ENCODE measurements around the gene AXIN1.
"Not testable (repeated sequence)": the region's sequence is repeated elsewhere in the genome, so short reads cannot be mapped to it uniquely, and the experiment has no call there.

Gene AXIN1

DNA sequence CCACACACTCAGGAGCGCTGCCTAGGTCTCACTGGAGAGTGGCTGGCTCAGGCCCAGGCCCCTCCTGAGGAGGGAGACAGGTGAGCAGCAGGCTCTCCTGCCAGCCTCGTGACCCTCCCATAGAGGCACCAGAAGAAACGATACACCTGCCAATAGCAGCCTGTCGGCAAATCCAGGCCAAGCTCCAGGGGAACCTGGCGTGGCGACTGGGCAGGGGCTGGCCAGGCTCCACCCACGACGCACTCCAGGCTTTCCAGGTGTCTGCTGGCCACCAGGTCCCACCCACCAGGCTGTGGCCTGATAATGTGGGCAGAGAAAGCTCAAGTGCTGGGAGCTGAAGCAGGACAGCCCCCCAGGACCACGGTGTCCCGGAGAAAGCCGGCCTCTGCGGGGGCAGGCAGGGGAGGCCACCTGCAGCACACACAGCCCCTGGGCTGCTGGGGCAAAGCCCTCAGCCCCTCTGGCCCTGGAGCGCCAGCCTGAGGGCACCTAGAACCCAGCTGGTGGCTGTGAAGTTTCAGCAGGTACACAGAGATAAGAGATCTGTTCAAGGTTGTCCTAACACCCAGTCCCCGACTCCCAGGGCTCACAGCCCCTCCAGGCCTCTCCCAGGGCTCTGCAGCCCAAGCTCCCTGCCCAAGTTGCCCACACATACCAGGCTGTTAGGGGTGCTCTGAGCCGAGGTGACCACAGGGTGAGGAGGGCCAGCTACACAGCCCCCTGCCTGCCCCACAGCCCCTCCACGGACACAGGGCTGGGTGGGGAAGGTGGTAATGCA, 26.8 kb upstream of the AXIN1 start:
- peaks cover 29% of the 10 kb centered on the region for H3K4me1 ChIP-seq (ENCODE audit: control insufficient read depth, insufficient read depth, low read length)
- no peaks in the 10 kb centered on the region for H3K9me3 ChIP-seq (ENCODE audit: control insufficient read depth, low read length)
- peaks cover 10% of the 10 kb centered on the region for H3K36me3 ChIP-seq (ENCODE audit: control insufficient read depth, insufficient read depth, low read length)
- H3K27me3 ChIP-seq (ENCODE audit: control insufficient read depth, insufficient read depth, low read length) = no peaks in the 10 kb centered on the region
- peak overlapping the region; percentile 57 for H3K9ac ChIP-seq (ENCODE audit: low read length)
- no peak overlapping the region for H3K4me3 ChIP-seq (ENCODE audit: low read length)

DNA sequence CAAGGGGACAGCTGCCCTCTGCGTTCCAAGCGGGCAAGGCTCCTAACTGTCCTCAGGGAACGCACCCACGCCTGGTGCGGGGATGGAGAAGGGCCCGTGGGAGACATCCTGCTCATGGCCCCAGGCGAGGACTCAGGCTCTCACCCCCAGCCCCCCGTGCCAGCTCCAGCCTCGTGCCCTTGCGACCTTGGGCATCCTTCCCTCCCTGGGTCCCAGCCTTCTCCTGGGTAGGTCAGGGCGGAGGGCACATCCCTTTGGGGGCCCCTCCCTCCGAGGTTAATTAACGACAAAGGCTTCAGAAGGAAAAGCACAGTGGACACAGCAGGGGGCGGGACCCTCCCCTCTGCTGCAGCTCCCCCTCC, 26.3 kb upstream of the AXIN1 start:
- H3K9me3 ChIP-seq (ENCODE audit: control insufficient read depth, low read length) = no peaks in the 10 kb centered on the region
- peaks cover 10% of the 10 kb centered on the region for H3K36me3 ChIP-seq (ENCODE audit: control insufficient read depth, insufficient read depth, low read length)
- no peak overlapping the region for H3K4me3 ChIP-seq (ENCODE audit: low read length)
- H3K9ac ChIP-seq (ENCODE audit: low read length) = no peak overlapping the region
- peaks cover 29% of the 10 kb centered on the region for H3K4me1 ChIP-seq (ENCODE audit: control insufficient read depth, insufficient read depth, low read length)
- no peaks in the 10 kb centered on the region for H3K27me3 ChIP-seq (ENCODE audit: control insufficient read depth, insufficient read depth, low read length)

DNA sequence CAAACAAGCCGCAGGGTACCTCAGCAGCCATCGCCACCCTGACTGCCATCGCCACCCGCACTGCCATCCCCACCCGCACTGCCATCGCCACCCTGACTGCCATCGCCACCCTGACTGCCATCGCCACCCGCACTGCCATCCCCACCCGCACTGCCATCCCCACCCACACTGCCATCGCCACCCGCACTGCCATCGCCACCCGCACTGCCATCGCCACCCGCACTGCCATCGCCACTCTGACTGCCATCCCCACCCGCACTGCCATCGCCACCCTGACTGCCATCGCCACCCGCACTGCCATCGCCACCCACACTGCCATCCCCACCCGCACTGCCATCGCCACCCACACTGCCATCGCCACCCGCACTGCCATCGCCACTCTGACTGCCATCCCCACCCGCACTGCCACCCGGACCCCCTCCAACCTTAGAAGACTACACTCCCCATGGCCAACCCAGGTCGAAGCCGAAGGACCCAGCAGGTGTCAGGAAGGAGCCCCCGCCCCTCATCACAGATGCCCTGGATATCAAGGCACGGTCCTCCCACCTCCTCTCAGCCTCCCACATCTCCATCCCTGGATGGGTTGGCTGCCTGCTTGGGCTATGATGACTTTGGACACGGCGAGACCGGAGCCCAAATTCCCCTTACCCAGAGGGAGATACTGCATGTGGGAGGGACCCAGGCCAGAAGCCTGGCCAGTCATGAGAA, 25.7 kb upstream of the AXIN1 start:
- peaks cover 10% of the 10 kb centered on the region for H3K36me3 ChIP-seq (ENCODE audit: control insufficient read depth, insufficient read depth, low read length)
- H3K9ac ChIP-seq (ENCODE audit: low read length); H3K4me3 ChIP-seq (ENCODE audit: low read length); H3K27me3 ChIP-seq (ENCODE audit: control insufficient read depth, insufficient read depth, low read length); H3K9me3 ChIP-seq (ENCODE audit: control insufficient read depth, low read length): not testable (repeated sequence)
- peaks cover 25% of the 10 kb centered on the region for H3K4me1 ChIP-seq (ENCODE audit: control insufficient read depth, insufficient read depth, low read length)

DNA sequence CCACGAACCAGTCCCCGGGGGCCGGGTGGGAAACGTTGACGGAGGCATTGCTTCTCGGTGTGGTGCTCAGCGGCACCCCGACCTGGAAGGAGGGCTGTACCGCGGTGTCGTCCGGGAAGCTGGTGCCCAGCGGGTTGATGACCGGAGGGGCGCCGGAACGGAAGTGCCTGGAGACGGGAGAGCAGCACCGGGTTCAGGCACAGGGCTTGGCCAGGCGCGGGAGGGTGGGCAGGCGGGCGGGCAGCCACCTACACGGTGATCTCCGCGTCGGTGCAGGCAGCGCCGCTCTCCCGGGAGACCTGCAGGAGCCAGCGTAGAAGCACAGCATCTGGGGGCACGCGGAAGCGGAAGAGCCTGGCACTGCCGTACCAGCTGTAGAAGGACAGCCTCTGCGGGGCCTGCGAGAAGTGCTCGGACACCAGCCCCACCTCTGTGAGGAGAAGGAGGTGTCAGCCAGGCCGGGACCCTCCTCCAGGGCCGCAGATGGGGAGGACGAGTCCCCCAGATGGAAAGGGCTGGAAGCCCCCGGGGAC, 25.0 kb upstream of the AXIN1 start:
- peaks cover 10% of the 10 kb centered on the region for H3K36me3 ChIP-seq (ENCODE audit: control insufficient read depth, insufficient read depth, low read length)

DNA sequence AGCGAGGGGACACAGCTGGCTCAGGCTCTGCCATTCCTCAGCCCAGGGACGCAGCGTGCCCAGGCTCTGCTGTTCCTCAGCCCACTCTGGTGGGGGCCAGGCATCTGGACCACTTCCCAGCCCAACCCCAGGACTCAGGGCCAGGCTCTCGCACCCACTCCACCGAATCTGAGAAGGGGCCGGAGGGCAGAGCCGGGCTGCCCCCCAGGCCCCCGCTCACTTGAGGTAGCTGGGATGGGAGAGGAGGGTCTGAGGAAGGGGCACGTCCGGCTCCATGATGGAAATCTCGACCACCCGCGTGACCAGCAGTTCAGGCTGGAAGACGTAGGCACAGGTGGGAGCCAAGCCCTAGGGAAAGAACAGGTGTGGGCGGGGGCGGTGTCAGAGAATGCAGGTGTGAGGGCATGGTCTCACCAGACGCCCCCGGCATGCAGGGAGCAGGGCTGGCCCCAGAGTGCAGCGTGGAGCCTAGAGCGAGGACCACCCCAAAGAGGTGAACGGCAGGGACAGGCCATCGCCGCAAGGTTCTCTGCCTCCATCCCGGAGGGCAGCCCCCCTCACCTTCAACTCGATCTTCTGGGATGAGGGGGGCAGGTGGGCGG, 24.4 kb upstream of the AXIN1 start:
- peaks cover 10% of the 10 kb centered on the region for H3K36me3 ChIP-seq (ENCODE audit: control insufficient read depth, insufficient read depth, low read length)
- no peaks in the 10 kb centered on the region for H3K27me3 ChIP-seq (ENCODE audit: control insufficient read depth, insufficient read depth, low read length)
- H3K9me3 ChIP-seq (ENCODE audit: control insufficient read depth, low read length) = no peaks in the 10 kb centered on the region
- H3K9ac ChIP-seq (ENCODE audit: low read length) = no peak overlapping the region
- H3K4me1 ChIP-seq (ENCODE audit: control insufficient read depth, insufficient read depth, low read length) = peaks cover 23% of the 10 kb centered on the region
- H3K4me3 ChIP-seq (ENCODE audit: low read length) = no peak overlapping the region

More for the DNA sequence above, 25.0 kb upstream of the AXIN1 start:
- Histone ChIP-seq H3K9ac (ENCODE audit: low read length) (no peak overlapping the region), H3K27me3 (ENCODE audit: control insufficient read depth, insufficient read depth, low read length) (no peaks in the 10 kb centered on the region), H3K4me3 (ENCODE audit: low read length) (no peak overlapping the region), H3K9me3 (ENCODE audit: control insufficient read depth, low read length) (no peaks in the 10 kb centered on the region), H3K4me1 (ENCODE audit: control insufficient read depth, insufficient read depth, low read length) (peaks cover 23% of the 10 kb centered on the region)

DNA sequence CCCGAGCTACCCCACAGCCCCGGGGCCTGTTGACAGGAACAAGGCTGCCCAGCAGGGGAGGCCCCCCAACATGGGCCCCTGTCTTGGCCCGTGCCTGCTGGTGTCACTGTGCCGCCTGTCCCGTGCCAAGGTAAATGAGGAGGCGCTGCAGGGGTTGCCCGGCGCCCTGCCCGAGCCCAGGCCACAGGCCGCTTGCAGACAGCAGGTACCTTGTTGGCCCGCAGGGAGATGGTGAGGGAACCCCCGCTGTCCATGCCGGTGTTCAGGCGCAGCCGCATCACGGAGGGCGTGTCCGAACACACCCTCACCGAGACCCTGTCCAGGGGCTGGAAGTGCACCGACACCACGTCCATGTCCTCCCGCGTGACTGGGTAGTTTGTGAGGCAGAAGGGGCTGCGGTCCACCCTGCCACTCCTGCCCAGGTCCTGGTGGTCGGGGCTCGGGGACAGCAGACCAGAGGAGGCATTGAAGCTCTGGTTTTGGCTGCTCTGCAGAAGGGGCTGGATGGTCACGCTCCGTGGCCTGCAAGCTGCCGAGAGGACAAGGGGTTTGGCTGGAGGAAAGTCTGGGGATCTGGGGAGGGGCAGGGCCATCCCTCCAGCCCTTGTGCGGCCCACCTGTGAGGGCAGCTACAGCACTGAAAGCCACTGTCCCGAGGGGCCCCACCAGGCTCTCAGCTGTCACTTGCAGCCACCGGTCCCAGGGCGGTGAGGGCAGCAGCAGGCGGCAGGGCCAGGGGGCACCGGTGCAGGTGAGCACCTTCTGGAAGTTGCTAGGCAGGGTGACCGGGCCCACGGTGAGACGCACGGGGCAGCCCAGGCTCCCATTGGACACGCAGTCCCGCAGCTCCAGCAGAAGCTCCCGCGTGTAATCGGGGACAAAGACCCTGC, 23.6 kb upstream of the AXIN1 start:
- H3K4me3 ChIP-seq (ENCODE audit: low read length) = no peak overlapping the region
- peaks cover 10% of the 10 kb centered on the region for H3K36me3 ChIP-seq (ENCODE audit: control insufficient read depth, insufficient read depth, low read length)
- no peak overlapping the region for H3K9ac ChIP-seq (ENCODE audit: low read length)
- no peaks in the 10 kb centered on the region for H3K27me3 ChIP-seq (ENCODE audit: control insufficient read depth, insufficient read depth, low read length)
- H3K4me1 ChIP-seq (ENCODE audit: control insufficient read depth, insufficient read depth, low read length) = peaks cover 27% of the 10 kb centered on the region
- H3K9me3 ChIP-seq (ENCODE audit: control insufficient read depth, low read length) = no peaks in the 10 kb centered on the region

DNA sequence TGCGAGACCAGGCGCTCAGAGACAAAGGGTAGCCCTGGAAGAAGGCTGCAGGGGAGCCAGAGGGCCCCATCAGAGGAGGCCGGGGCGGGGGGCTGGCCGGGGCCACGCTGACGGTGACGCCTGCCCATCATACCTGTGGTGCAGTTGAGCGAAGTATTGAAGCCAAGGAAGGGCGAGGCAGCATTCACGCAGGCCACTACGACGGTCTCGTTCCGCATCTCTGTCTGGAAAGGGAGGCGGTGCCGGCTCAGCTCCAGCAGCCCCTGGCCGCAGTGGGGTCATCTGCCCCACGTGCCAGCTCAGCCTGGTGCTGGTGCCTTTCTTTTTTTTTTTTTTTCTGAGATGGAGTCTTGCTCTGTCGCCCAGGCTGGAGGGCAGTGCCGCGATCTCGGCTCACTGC, 22.7 kb upstream of the AXIN1 start:
- no peak overlapping the region for H3K4me3 ChIP-seq (ENCODE audit: low read length)
- H3K9me3 ChIP-seq (ENCODE audit: control insufficient read depth, low read length) = no peaks in the 10 kb centered on the region
- peaks cover 10% of the 10 kb centered on the region for H3K36me3 ChIP-seq (ENCODE audit: control insufficient read depth, insufficient read depth, low read length)
- H3K4me1 ChIP-seq (ENCODE audit: control insufficient read depth, insufficient read depth, low read length) = peaks cover 27% of the 10 kb centered on the region
- H3K9ac ChIP-seq (ENCODE audit: low read length) = no peak overlapping the region
- H3K27me3 ChIP-seq (ENCODE audit: control insufficient read depth, insufficient read depth, low read length) = no peaks in the 10 kb centered on the region

DNA sequence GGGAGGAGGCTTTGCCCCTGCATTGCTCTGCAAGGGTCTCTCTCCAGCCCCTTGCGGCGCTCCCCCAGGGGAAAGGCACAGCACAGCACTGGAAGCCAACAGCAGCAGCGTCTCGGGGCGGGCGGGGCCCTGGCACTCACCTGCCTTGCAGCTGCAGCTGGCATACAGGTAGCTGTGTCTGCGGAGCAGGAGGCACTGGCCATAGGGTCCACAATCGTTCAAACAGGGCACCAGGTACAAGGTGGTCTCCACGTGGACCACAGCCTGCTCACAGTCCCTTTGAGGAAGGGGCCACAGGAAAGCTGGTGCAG, 22.0 kb upstream of the AXIN1 start:
- Histone ChIP-seq H3K27me3 (ENCODE audit: control insufficient read depth, insufficient read depth, low read length) (no peaks in the 10 kb centered on the region), H3K4me1 (ENCODE audit: control insufficient read depth, insufficient read depth, low read length) (peaks cover 25% of the 10 kb centered on the region), H3K9ac (ENCODE audit: low read length) (no peak overlapping the region), H3K36me3 (ENCODE audit: control insufficient read depth, insufficient read depth, low read length) (peaks cover 10% of the 10 kb centered on the region), H3K9me3 (ENCODE audit: control insufficient read depth, low read length) (no peaks in the 10 kb centered on the region), H3K4me3 (ENCODE audit: low read length) (no peak overlapping the region)

DNA sequence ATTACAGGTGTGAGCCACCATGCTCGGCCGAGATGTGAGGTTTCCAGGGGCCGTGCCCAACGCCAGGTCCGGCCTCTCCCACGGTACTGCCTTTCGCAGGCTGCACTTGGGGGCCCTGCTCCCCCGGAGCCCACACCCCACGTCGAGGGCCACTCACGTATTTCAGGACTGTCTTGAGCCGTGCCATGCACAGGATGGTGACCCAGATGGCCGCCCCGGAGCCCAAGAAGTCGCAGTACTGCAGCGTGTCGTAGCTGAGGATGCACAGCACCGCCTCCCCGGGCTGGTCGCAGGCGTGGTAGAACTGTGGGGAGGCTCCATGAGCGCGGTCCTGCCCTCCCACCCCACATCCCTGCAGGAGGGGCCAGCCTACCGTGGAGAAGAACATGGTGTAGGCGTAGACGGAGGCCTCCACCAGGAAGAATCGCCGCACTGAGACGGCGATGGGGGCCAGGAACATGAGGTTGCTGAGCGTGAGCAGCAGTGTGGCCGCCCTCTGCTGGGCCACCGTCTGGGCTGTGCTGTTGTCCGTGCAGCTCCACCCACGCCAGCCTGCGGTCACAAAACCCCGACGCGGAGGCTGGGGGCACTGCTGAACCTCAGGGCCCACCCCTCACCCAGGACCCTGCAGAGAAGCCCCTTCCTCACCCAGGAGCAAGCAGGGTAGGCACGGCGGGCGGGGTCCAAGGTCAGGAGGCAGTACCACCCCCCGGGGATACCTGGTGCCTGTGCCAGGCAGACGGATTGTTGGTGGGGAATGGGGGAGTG, 21.5 kb upstream of the AXIN1 start:
- H3K9me3 ChIP-seq (ENCODE audit: control insufficient read depth, low read length) = no peaks in the 10 kb centered on the region
- peaks cover 24% of the 10 kb centered on the region for H3K4me1 ChIP-seq (ENCODE audit: control insufficient read depth, insufficient read depth, low read length)
- H3K27me3 ChIP-seq (ENCODE audit: control insufficient read depth, insufficient read depth, low read length) = no peaks in the 10 kb centered on the region
- H3K9ac ChIP-seq (ENCODE audit: low read length) = no peak overlapping the region
- H3K4me3 ChIP-seq (ENCODE audit: low read length) = no peak overlapping the region
- peaks cover 13% of the 10 kb centered on the region for H3K36me3 ChIP-seq (ENCODE audit: control insufficient read depth, insufficient read depth, low read length)

DNA sequence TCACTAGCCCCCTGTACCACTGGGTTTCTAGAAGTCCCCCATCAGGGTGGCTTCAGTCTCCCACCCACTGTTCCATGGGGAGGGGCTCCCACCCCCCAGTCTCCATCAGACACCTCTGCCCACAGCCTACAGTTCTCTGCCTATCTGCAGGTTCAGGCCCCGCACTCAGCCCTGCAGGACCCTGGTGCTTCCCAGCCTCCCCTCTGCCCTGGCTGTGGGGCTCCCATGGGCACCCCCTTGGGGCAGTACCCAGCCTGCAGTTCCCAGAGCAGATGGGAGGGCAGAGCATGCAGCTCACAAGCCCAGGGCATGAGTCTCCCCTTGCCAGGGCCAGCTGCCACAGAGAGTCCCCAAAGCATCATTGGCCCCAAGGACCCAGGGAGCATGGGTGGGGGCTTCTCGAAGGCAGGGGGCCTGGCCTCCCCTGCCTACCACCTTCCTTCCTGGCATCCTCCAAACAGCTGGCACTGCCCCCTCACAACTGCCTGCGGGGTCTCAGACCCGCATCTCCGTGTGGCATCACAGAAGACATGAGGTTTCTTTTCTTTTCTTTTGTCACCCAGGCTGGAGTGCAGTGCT, 20.6 kb upstream of the AXIN1 start:
- Histone ChIP-seq H3K4me1 (ENCODE audit: control insufficient read depth, insufficient read depth, low read length) (peaks cover 19% of the 10 kb centered on the region), H3K27me3 (ENCODE audit: control insufficient read depth, insufficient read depth, low read length) (no peaks in the 10 kb centered on the region), H3K9ac (ENCODE audit: low read length) (no peak overlapping the region), H3K9me3 (ENCODE audit: control insufficient read depth, low read length) (no peaks in the 10 kb centered on the region), H3K36me3 (ENCODE audit: control insufficient read depth, insufficient read depth, low read length) (peaks cover 21% of the 10 kb centered on the region), H3K4me3 (ENCODE audit: low read length) (no peak overlapping the region)

All from mucosa of stomach (tissue), 1 donor.